ENCODE measurements around the gene BTRC.

DNA sequence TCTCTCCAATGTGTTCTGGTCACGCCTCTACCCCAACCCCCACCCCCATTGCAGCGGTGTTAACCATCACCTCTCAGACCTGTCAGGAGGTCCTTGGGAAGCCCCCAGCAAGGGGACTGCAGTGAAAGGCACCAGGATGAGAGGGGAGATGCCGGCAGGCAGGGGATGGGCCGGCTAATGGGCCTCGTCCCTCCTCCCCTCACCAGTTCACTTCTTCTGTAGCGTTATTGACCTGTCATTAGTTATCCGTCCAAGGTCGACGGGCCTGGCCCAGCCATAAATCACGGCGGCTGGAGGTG is 215.3 kb downstream of the BTRC start:
- TF ChIP-seq, protein P1, sequence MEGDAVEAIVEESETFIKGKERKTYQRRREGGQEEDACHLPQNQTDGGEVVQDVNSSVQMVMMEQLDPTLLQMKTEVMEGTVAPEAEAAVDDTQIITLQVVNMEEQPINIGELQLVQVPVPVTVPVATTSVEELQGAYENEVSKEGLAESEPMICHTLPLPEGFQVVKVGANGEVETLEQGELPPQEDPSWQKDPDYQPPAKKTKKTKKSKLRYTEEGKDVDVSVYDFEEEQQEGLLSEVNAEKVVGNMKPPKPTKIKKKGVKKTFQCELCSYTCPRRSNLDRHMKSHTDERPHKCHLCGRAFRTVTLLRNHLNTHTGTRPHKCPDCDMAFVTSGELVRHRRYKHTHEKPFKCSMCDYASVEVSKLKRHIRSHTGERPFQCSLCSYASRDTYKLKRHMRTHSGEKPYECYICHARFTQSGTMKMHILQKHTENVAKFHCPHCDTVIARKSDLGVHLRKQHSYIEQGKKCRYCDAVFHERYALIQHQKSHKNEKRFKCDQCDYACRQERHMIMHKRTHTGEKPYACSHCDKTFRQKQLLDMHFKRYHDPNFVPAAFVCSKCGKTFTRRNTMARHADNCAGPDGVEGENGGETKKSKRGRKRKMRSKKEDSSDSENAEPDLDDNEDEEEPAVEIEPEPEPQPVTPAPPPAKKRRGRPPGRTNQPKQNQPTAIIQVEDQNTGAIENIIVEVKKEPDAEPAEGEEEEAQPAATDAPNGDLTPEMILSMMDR (IDR thresholded peaks at IDR 0.05): no peak
- no peak for TF ChIP-seq POLR2A (IDR thresholded peaks at IDR 0.05)

Data from sigmoid colon (tissue), 3 donors.